Endometrial microvascular endothelial cells (primary cell): Measurements from ENCODE around the gene EPAS1. TPM values are rescaled to one million over a fixed set of nuclear protein-coding genes. Genes with fewer than 3 reads are reported as not detected.

Source experiments
- in situ Hi-C: cut with HindIII; loops from 2 replicates; pipeline ENCODE4 v1.10.0; 2017; ENCODE audit warnings: low sequenced_read_pairs, low pct_unique_long_range_greater_than_20kb; ENCODE audit errors: inconsistent ontology term
- total RNA-seq: library from RNA; depleted of rRNA; stranded (reverse); fragments of >200 nt; gene quantifications from one replicate; pipeline ENCODE4 v1.2.3, GENCODE V29; 2015; ENCODE audit errors: inconsistent ontology term

Gene EPAS1
- total RNA-seq, 1 donor from 2014 or later, result 254 TPM

GRCh38 chr2:46310446-46310845 is 13.2 kb downstream of the EPAS1 start:
- in situ Hi-C loops, result no loop called here

GRCh38 chr2:46311651-46312223 is 14.5 kb downstream of the EPAS1 start:
- in situ Hi-C loops, result no loop called here

- in situ Hi-C loops, result no loop called here
Measured at GRCh38 chr2:46313063-46313462, 15.9 kb downstream of the EPAS1 start.

GRCh38 chr2:46314065-46314835 is 17.0 kb downstream of the EPAS1 start:
- in situ Hi-C loops, result no loop called here

GRCh38 chr2:46315103-46315890 is 18.1 kb downstream of the EPAS1 start:
- in situ Hi-C loops, result no loop called here

GRCh38 chr2:46317094-46317486 is 19.9 kb downstream of the EPAS1 start:
- in situ Hi-C loops, result no loop called here

GRCh38 chr2:46318579-46319460 is 21.6 kb downstream of the EPAS1 start:
- in situ Hi-C loops, result no loop called here

- in situ Hi-C loops, result no loop called here
Measured at GRCh38 chr2:46319711-46320110, 22.5 kb downstream of the EPAS1 start.

- in situ Hi-C loops, result no loop called here
Measured at GRCh38 chr2:46320141-46320567, 22.9 kb downstream of the EPAS1 start.

GRCh38 chr2:46323730-46324129 is 26.5 kb downstream of the EPAS1 start:
- in situ Hi-C loops, result no loop called here

GRCh38 chr2:46325182-46325928 is 28.1 kb downstream of the EPAS1 start:
- in situ Hi-C loops, result no loop called here

GRCh38 chr2:46326231-46326980 is 29.2 kb downstream of the EPAS1 start:
- in situ Hi-C loops, result no loop called here

- in situ Hi-C loops, result no loop called here
Measured at GRCh38 chr2:46327627-46328026, 30.4 kb downstream of the EPAS1 start.

- in situ Hi-C loops, result no loop called here
Measured at GRCh38 chr2:46328291-46328690, 31.1 kb downstream of the EPAS1 start.

GRCh38 chr2:46328829-46329228 is 31.6 kb downstream of the EPAS1 start:
- in situ Hi-C loops, result no loop called here

- in situ Hi-C loops, result no loop called here
Measured at GRCh38 chr2:46329340-46329739, 32.1 kb downstream of the EPAS1 start.
